HG03135 (cell line): ENCODE results near the gene SH3PXD2A.

ENCODE experiments used
- ATAC-seq: cut with Tn5 transposase; IDR thresholded peaks from one replicate; pipeline ENCODE4 v1.9.1; 2021; ENCODE audit warnings: mild to moderate bottlenecking, moderate library complexity; ENCODE audit not compliant: unreplicated experiment

SH3PXD2A gene

GRCh38 chr10:103876155-103876554 lies 20.8 kb upstream of the SH3PXD2A start:
- ATAC-seq = no peak

GRCh38 chr10:103874730-103875129 lies 19.4 kb upstream of the SH3PXD2A start:
- no peak for ATAC-seq

GRCh38 chr10:103872137-103872931 lies 17.0 kb upstream of the SH3PXD2A start:
- no peak for ATAC-seq

- no peak for ATAC-seq
These were observed 15.6 kb upstream of the SH3PXD2A start for GRCh38 chr10:103871006-103871405.

DNA sequence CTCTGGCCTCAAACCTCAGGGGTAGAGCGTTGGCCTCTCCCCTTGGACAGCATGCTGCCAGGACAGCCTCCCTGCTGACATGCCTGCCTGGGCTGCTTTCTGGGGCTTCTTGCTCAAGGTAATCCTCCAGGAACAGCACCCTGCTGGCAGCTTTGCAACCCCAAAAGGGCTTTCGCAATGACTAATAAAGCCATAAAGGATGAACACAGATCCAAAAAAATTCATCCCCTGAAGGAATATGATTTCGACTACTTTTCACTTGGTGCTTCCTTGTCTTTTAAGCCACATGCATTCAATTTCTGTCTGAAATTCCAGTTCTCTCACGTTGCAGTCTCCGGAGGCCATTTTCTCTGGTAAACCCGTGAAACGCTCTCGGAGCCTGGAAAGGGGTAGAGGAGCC lies 15.1 kb upstream of the SH3PXD2A start:
- ATAC-seq = no peak

DNA sequence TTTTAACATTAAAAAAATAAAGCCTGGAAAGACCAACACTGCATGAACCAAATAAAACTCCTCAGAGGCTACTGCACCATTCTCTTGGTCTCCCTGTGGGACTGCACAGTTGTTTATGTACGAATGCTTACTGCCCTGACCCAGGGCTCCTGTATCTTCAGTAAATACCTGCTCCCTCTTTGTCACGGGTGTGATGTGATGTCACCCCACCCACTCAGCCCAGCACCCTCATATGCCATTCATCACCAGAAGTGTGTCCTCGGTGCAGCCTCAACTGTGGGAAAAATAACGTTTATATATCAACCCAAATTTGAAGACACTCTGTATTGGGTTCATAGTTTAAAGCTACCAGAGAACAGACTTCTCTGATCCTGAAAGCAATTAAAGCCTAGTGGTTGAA lies 14.0 kb upstream of the SH3PXD2A start:
- ATAC-seq = no peak

GRCh38 chr10:103868200-103868599 lies 12.8 kb upstream of the SH3PXD2A start:
- ATAC-seq = no peak

- ATAC-seq = no peak
These were observed 6.1 kb upstream of the SH3PXD2A start for GRCh38 chr10:103861505-103861904.

GRCh38 chr10:103859161-103860086 lies 4.0 kb upstream of the SH3PXD2A start:
- peak; percentile 71 for ATAC-seq

DNA sequence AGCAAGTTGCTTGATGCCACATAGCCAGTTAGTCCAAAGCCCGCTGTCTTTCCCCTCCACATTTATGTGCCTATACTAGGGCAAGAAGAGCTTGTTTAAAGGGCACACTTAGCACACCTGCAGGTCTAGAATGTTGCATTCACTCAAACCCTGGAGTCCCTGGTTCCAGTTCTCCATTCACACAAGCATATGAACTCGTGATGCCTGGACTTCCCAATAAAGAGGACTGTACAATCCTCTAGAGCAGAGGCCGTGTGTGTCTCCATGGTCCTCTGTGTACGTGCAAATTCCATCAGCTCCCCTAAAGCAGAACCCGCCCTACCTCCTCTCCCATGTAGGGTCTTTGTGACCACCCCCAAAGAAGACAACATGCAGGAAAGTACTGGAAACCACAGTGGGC lies 3.0 kb upstream of the SH3PXD2A start:
- ATAC-seq = no peak

DNA sequence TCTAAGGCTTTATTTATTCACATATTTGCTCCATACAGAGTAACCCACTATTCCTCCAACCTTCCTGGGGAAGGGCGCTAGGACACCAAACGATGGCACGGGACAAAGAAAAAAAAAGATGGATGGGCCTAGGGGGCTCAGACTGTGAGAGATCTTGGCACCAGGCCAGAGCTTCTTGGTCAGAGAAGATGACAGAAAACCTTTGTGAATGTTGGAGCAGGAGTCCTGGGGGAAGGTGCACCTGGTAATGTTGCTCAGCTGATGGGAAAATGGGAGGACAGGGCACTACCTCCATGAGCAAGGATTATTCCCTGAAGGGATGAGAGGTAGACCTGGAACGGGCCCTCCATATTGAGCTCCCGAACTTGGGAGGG lies 1.4 kb upstream of the SH3PXD2A start:
- no peak for ATAC-seq

DNA sequence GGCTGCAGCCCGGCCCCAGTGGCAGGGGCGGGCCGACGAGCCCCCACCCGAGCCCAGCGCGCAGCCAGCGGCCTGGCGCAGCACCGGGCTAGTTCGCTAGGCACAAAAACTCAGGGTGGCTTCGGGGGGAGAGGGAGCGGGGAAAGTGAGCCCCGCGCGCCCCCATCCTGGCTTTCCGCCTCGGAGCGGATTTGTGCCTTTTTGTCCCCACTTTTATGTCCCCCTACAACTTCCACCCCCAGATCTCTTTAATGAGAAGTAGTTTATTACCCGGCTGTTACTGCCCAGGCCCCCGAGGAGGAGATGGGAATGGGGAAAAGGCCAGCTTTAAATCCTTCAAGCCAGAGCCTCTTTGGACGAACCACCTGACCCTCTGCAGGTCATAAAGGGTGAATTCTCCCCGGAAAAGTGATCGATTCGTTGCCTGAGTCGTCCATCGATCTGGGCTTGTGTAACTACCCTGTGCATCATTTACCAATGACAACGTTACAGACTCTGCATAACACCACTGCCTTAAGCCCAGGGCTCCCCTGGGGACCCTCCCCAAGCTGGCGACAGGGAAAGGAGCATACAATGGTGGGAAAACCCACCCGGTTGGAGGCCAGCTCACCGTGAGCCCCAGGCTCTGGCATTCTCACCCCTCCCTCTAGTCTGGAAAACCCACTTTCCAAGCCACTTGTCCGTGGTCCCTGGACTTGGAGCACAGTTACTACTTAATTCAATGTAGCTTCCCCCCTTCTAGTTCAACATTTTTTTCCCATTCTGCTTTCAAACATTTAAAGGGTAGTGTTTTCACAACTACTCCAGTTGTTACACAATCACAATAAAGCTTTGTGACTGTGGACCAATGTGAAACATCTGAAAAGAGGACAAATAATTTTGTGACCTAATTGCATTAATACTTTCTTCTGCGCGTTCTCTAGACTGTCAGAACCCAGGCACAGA lies 748 bp upstream of the SH3PXD2A start:
- ATAC-seq = no peak

GRCh38 chr10:103854686-103855391 lies 537 bp downstream of the SH3PXD2A start:
- no peak for ATAC-seq

DNA sequence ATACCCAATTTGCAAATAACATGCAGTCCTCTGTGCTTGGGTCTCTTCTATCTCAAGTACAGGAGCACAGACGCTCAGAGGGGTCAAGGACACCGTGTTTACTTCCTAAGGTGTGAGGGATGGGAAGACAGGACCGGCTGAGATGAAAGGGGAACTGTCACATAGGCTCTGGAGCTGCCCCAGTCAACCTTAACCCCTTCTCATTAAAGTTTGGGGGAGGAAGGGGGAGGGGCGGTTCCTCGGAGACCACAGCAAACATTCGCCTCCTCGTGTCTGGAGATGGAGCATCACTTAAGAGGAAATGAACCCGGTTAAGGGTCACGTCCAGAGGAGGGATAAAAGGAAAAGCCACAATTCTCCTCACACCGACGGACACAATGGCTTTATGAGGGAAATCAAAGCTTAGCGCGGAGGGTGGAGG lies 1.1 kb downstream of the SH3PXD2A start:
- no peak for ATAC-seq

- ATAC-seq = no peak
These were observed 1.7 kb downstream of the SH3PXD2A start for GRCh38 chr10:103853428-103854264.

DNA sequence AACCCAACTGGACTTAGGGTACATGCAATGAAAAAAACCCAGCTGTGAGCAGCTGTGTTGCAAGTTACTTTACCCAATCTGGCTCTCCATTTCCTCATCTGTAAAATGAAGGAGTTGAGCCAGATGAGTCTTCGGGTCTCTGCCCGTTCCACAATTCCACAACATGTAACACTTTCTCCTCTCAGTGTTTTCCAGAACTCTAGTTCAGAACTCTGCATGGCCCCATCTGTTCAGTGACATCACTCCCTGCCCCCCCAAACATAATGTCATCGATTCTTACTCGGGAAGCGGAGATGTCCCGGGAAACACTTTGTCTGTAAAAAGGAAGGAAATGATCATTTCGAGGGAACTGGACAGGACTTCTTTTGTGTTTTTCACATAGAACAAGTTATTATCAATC lies 2.5 kb downstream of the SH3PXD2A start:
- ATAC-seq = no peak

DNA sequence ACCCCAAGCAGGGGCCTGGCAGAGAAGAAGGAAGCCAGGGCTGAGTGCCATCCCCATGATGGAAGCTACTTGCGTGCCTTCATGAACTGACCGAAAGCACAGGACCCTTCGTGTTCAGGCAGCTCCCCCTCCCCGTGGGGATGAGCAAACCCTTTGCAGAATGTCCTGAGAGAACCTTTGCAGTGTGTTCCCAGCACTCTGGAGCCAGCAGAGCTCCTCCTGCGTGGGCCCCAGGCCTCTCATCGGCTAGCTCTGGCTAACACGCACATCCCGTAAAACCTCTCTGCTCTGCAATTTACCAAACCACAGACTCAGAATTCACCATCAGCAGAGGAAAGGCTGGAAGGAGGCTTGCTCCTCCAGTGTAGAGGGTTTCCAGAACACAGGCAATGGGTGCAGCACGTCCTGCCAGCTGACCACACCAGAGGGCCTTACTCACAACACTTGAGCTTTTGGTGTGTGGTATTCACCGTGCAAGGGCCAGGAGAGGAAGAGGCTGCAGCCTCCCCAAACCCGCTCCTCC lies 3.1 kb downstream of the SH3PXD2A start:
- no peak for ATAC-seq

DNA sequence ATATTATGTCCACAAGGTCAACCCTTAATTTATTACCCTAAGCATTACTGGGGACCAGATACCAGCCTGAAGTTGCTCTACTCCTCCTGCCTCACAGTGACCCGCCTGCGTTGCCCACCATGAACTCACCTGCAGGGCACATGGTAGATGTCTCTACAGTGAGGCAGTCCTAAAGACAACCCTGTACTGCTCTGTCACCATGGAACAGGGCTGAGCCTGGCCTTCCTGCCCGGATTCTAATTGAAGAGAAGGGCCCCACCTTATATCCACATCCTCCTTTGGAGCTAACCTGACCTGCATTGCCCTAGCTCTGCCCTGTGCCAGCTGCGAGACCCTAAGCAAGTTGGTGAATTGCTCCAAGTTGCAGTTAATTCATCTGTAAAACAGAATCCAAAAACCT lies 4.1 kb downstream of the SH3PXD2A start:
- no peak for ATAC-seq

DNA sequence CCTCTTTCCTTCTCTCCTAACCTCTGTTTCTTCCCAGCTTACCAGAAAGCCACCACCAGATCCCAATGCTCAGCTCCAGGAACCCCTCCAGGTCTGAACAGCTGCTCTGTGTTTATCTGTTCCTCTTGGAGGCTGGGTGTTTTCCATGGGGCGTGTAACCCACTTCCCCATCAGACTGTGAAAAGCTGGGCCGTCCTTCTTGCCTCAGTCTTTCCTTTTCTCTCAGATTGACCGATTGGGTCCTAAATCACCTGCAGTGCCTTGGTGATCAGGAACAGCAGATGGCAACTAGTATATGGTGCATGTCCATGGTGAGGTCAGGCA lies 4.8 kb downstream of the SH3PXD2A start:
- no peak for ATAC-seq
